Cardiac muscle cell (in vitro differentiated cells and primary cell): Measurements from ENCODE around the gene JARID2. TPM values are rescaled to one million over a fixed set of nuclear protein-coding genes. Genes with fewer than 3 reads are reported as not detected.

Experiments
- DNase-seq, 2 donors: peaks; one replicate each; pipeline versions ENCODE4 v3.0.0 to v3.0.0-alpha.2; 2010 to 2017; ENCODE audit warnings: low read depth in 1 of 2, low spot score in 1 of 2
- H3K27ac ChIP-seq: fragments of 200-600 bp; sonication (generic); 2 replicates; pipeline ENCODE4 v1.5.1; 2016
- H3K27me3 ChIP-seq: fragments of 200-600 bp; sonication (generic); 2 replicates; pipeline ENCODE4 v1.6.0; 2016; ENCODE audit warnings: control low read depth
- H3K36me3 ChIP-seq: fragments of 200-600 bp; sonication (generic); 2 replicates; pipeline ENCODE4 v1.5.1; 2016; ENCODE audit warnings: control low read depth
- H3K4me1 ChIP-seq: fragments of 200-600 bp; sonication (generic); 2 replicates; pipeline ENCODE4 v1.8.1; 2017; ENCODE audit warnings: low read depth, mild to moderate bottlenecking, mixed run types
- H3K4me3 ChIP-seq: fragments of 200-600 bp; sonication (generic); 2 replicates; pipeline ENCODE4 v1.5.1; 2016; ENCODE audit warnings: mild to moderate bottlenecking
- H3K9me3 ChIP-seq: fragments of 200-600 bp; sonication (generic); 2 replicates; pipeline ENCODE4 v1.5.1; 2017; ENCODE audit warnings: low read depth, mild to moderate bottlenecking, control low read depth
- polyA plus RNA-seq: library from polyadenylated mRNA; unstranded; fragments of >200 nt; fragmentation: Nextera tagmentation; extraction: Ambion mirVana; gene quantifications from 2 replicates; pipeline ENCODE4 v1.2.1, GENCODE V29; 2016
- total RNA-seq: library from RNA; depleted of rRNA; stranded (reverse); fragments of >200 nt; gene quantifications from 2 replicates; pipeline ENCODE4 v1.2.3, GENCODE V29; 2016
- TF ChIP-seq, protein P1 (sequence below): IDR thresholded peaks from 2 replicates; pipeline ENCODE4 v1.5.1; 2012; ENCODE audit warnings: low read depth, mild to moderate bottlenecking, low read length

The JARID2 gene
- total and polyA plus RNA-seq, 2 experiments from 2014 or later, result 9.7 to 26.4 TPM

DNA sequence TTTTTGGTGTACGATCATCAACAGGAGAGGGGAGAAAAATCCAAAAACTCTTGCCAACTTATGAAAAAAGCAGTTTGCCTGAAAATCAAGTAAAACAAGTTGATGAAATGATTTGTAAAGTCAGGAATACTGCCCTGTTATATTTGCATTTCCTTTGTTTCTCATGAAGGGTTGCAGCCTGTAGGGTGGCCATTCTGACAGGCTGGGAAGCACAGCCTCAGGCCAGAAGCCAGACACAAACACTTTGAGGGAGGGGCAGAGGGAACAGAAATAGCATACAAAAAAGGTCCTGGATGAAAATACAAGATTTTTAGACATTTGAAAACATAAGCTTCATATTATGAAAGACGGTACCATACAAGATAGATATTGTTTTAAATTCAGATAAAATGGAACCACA is 307.2 kb downstream of the JARID2 start:
- Histone ChIP-seq H3K9me3 (no peaks in the 10 kb centered on the region), H3K36me3 (no peaks in the 10 kb centered on the region), H3K27me3 (no peaks in the 10 kb centered on the region), H3K4me3 (no peak overlapping the region), H3K27ac (no peak overlapping the region), H3K4me1 (peaks cover 5% of the 10 kb centered on the region)
- no peak for DNase-seq
- TF ChIP-seq, protein P1, sequence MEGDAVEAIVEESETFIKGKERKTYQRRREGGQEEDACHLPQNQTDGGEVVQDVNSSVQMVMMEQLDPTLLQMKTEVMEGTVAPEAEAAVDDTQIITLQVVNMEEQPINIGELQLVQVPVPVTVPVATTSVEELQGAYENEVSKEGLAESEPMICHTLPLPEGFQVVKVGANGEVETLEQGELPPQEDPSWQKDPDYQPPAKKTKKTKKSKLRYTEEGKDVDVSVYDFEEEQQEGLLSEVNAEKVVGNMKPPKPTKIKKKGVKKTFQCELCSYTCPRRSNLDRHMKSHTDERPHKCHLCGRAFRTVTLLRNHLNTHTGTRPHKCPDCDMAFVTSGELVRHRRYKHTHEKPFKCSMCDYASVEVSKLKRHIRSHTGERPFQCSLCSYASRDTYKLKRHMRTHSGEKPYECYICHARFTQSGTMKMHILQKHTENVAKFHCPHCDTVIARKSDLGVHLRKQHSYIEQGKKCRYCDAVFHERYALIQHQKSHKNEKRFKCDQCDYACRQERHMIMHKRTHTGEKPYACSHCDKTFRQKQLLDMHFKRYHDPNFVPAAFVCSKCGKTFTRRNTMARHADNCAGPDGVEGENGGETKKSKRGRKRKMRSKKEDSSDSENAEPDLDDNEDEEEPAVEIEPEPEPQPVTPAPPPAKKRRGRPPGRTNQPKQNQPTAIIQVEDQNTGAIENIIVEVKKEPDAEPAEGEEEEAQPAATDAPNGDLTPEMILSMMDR, result no peak

DNA sequence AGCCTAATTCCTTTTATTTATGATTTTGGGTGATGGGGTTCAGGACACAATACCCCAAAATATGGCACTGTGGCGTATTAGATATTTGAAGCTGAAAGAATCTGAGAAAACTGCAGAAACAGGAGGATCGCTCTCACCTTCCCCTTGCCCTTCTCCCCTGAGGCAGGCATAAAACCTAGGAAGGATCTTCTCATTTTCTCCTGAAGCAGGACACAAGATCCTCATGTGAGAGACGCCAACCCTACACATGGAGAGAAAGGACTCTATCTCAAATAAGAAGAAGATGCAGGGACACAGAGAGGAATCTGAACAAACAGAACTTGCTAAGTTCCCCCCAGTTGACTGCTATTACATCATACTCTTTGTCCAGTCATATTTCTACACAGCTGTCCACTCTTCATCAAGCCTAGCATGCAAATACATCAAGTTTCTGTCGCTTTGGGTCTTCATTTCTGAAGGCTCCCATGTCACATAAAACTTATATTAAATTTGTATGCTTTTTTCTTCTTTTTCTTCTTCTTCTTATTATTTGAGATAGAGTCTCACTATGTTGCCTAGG is 307.9 kb downstream of the JARID2 start:
- no peak for DNase-seq
- Histone ChIP-seq H3K27me3 (no peaks in the 10 kb centered on the region), H3K9me3 (no peaks in the 10 kb centered on the region), H3K36me3 (no peaks in the 10 kb centered on the region), H3K4me1 (peaks cover 5% of the 10 kb centered on the region), H3K27ac (no peak overlapping the region), H3K4me3 (no peak overlapping the region)
- TF ChIP-seq, protein P1, result no peak

DNA sequence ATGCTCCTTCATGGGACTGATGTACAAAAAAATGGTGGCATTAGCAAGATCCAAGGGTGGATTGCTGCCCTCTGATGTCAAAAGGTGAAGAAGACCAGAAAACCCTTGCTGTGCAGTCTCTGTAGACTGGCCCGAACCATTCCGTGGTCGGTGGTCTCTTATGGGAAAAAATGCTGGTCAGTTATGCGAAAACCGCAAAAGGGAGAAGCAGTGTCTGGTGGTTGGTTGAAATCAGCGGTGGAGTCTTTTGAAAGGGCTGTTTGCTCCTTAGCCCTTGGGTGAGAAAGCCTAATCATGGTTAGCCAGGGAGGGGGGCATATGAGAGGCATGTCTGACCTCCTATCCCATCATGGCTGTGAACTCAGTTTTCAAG is 308.8 kb downstream of the JARID2 start:
- H3K4me3 ChIP-seq, result no peak overlapping the region
- peaks cover 5% of the 10 kb centered on the region for H3K4me1 ChIP-seq
- H3K36me3 ChIP-seq, result no peaks in the 10 kb centered on the region
- H3K9me3 ChIP-seq, result no peaks in the 10 kb centered on the region
- TF ChIP-seq, protein P1, result no peak
- no peak for DNase-seq
- no peak overlapping the region for H3K27ac ChIP-seq
- H3K27me3 ChIP-seq, result no peaks in the 10 kb centered on the region

DNA sequence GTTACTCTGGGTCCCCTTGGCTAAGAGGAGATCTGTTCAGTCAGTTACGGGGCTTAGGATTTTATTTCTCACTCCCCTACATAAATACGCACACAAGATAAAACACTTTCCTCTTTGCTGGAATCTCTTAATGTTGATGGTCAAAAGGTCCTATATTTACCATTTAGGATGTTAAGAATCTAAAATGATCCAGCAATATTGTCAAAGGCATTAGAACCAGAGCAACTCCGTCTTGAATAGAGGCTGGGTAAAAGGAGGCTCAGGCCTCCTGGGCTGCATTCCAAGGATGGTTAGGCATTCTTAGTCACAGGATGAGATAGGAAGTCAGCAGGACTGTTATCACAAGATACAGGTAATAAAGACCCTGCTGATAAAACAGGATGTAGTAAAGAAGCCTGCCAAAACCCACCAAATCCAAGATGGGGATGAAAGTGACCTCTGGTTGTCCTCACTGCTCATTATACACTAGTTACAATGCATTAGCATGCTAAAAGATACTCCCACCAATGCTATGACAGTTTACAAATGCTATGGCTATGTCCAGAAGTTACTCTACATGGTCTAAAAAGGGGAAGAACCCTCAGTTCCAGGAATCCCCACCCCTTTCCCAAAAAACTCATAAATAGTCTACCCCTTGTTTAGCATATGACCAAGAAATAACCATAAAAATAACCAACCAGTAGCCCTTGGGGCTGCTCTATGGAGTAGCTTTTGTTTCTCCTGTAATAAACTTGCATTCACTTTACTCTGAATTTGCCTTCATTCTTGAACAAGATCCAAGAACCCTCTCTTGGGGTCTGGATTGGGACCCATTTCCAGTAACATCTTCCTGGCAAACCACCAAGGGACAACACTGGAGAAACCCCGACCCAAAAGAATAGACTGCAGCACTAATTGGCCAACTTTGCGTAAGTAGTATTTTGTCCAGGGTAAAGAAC is 309.5 kb downstream of the JARID2 start:
- no peaks in the 10 kb centered on the region for H3K27me3 ChIP-seq
- no peak for DNase-seq
- peaks cover 10% of the 10 kb centered on the region for H3K4me1 ChIP-seq
- H3K36me3 ChIP-seq, result no peaks in the 10 kb centered on the region
- H3K27ac ChIP-seq, result no peak overlapping the region
- no peak overlapping the region for H3K4me3 ChIP-seq
- H3K9me3 ChIP-seq, result no peaks in the 10 kb centered on the region
- TF ChIP-seq, protein P1, result no peak

DNA sequence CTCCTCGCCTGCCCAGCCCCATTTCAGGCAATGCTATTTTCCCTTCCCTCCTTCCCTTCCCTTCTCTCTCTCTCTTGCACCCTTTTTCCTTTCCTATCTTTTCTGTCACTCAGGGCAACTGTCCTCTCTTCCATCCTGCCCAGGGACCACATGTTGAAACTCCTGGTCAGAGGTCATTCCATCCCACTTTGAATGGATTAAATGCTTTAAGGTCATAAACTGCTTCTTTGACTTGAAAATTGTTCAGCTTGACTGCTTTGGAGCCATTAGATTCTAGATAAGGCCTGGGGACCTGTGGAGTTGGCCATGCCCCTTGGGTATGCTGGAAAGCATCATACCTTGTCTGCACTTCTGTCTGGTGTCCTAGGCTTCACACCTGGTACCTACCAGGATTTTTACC is 310.8 kb downstream of the JARID2 start:
- Histone ChIP-seq H3K4me1 (peaks cover 16% of the 10 kb centered on the region), H3K4me3 (no peak overlapping the region), H3K27me3 (no peaks in the 10 kb centered on the region), H3K36me3 (no peaks in the 10 kb centered on the region), H3K27ac (no peak overlapping the region), H3K9me3 (no peaks in the 10 kb centered on the region)
- TF ChIP-seq, protein P1, result no peak
- DNase-seq, result no peak
